ENCODE measurements around the gene RBM3.

RBM3 gene

DNA sequence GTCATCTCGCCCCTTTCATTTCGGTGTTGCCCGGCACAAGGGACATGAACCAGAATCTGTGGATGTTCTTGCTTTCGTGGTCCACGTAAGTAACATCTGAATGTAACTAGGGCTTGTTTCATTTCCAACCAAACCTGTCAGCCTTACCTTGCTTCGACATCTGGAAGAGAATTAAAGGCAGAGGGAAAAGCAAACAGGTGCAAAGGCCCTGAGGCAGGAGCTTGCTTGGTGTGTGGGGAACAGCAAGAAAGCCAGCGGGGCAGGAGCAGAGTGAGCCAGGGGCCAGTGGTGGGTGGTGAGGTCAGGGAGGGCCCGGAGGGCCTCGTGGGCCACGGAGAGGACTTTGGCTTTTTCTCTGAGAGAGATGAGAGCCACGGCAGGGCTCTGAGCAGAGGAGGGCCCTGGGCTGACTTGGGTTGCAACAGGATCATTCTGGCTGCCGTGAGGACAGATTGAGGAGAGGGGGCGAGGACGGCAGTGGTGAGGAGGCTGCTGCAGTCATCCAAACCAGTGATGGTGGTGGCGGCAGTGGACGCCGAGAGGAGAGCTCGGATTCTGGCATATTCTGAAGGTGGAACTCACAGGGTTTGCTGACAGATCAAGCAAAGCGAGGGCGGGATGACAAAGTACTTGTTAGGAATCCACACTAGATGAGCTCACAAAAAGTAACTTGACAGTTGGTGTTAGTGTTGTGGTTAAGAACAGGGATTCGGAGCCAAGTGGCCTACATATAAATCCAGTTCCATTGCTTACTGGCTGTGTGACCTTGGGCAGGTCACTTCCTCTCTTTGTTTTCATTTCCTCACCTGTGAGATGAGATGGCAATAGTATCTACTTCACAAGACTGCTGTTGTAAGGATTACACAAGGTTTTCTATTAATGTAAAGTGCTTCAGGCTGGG lies 16.2 kb downstream of the RBM3 start:
- peak in 1 of 2 experiments; percentile 38 for DNase-seq (ENCODE audit: low read depth in 1 of 2, low spot score in 1 of 2)
- in situ Hi-C loops (cut with HindIII; ENCODE audit: low pct_unique_long_range_greater_than_20kb, low sequenced_read_pairs): no loop called here
- TF ChIP-seq JUND (IDR thresholded peaks at IDR 0.05; ENCODE audit: low read depth): no peak

DNA sequence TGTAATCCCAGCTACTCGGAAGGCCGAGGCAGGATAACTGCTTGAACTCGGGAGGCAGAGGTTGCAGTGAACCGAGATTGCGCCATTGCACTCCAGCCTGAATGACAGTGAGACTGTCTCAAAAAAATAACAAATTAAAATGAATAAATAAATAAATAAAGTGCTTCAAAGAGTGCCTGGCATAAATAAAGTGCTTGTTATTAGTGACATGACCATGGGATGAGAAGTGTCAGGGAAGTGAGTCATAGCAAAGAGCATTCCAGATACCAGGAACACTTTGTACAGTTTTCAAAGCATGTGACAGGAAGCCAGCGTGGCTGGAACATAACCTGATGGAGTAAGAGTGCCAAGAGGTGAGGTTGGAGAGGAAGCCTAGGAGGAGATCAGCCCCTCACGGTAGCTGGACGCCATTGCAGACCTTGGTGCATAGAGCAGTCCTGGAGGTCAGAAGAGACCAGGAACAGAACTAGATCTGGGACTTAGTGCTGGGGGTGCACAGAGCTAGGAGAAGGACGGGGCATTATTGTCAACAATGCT lies 17.0 kb downstream of the RBM3 start:
- no peak for DNase-seq (ENCODE audit: low read depth in 1 of 2, low spot score in 1 of 2)
- in situ Hi-C loops (cut with HindIII; ENCODE audit: low pct_unique_long_range_greater_than_20kb, low sequenced_read_pairs): no loop called here
- TF ChIP-seq JUND (IDR thresholded peaks at IDR 0.05; ENCODE audit: low read depth): no peak

DNA sequence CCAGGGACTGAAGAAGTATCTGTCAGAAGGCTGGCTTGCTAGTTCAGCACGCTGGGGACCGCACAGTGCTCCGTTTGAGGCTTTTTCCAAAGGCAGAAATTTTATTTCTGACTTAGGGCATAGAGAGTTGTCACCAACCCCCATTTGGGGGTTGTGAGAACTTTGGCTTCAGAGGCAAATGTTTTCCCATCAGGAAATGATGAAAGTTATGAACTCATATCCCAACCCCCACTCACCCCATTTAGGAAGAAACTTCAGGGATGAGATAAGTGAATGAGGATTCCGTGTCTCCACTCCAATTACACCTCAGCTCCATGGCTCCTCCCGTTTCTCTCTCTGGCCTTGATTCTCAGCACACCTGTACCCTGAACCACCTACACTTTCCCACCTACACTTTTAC lies 18.7 kb downstream of the RBM3 start:
- DNase-seq (ENCODE audit: low read depth in 1 of 2, low spot score in 1 of 2): no peak
- TF ChIP-seq JUND (IDR thresholded peaks at IDR 0.05; ENCODE audit: low read depth): no peak
- in situ Hi-C loops (cut with HindIII; ENCODE audit: low pct_unique_long_range_greater_than_20kb, low sequenced_read_pairs): no loop called here

DNA sequence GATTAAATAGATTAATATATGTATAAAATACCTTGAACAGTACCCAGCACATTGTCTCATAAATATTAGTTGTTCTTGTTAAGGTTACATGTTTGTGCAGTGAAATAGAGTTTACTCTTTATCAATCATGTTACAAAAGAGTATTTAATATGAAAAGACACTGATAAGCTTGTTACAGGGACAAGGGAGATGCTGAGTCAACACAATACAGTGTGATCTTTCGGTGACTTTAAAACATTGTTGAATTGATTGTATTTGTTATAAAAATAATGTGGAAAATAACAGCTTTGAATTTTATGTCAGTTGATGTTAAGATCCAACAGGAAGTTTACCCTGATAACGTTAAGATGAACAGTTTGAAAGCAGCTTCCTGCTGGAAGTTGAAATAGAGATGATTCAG lies 21.6 kb downstream of the RBM3 start:
- TF ChIP-seq JUND (IDR thresholded peaks at IDR 0.05; ENCODE audit: low read depth): no peak
- in situ Hi-C loops (cut with HindIII; ENCODE audit: low pct_unique_long_range_greater_than_20kb, low sequenced_read_pairs): no loop called here
- no peak for DNase-seq (ENCODE audit: low read depth in 1 of 2, low spot score in 1 of 2)

DNA sequence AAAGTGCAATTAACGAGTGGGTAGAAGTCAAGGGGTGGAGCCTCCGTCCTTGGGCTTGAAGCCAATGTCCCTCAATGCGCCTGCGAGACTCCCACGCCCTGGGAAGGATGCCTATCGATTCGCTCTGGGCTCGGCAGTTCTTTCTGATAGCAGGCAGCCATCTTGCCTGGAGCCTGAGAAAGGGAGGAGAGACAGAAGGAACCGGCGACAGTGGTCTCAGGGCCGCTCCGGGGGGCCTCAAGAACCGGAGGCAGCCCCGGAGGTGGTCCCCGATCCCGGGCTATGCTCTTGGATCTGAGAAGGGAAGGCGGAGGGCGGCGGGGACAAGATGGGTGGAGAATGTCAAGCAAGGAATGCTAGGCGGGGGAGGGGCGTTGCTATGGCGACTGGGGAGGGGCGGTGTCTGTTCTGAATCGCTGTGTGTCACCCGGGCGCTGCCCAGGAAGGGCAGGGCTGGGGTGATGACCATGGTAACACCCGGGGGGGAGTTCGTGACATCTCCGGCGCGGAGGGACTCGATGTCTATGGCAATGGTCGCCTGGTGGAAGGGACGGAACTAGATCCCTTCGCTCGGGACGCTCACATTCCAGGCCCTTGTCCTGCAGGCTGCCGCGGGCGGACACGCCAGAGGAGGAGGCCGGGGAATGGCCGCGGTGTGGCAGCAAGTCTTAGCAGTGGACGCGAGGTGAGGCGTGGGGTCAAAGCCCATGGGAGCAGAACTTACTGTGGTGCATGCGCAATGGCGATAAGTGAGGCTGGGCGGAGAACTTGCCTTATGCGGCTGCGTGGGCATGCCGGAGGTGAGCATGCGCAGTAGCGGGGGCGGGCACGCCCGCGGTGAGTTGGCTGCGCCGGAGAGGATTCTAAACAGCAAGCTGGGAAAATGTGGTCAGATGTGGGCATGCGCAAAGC lies 23.3 kb downstream of the RBM3 start, which contains the start of gene WDR13:
WDR13 (plus strand) TSS at position 140 of the 912 bp plus-strand sequence; CDS start at position 645, 505 bp downstream.
- in situ Hi-C loops (cut with HindIII; ENCODE audit: low pct_unique_long_range_greater_than_20kb, low sequenced_read_pairs): no loop called here

DNA sequence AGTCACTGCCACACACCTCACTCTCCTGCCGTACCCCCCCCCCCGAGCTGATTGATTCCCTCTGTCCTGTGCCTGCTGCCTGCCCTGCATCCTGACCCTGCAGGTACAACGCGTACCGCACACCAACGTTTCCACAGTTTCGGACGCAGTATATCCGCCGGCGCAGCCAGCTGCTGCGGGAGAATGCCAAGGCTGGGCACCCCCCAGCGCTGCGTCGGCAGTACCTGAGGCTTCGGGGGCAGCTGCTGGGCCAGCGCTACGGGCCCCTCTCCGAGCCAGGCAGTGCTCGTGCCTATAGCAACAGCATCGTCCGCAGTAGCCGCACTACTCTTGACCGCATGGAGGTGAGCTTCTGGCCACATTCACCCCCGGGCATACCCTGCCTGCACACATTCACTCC lies 24.3 kb downstream of the RBM3 start:
- in situ Hi-C loops (cut with HindIII; ENCODE audit: low pct_unique_long_range_greater_than_20kb, low sequenced_read_pairs): no loop called here
- TF ChIP-seq JUND (IDR thresholded peaks at IDR 0.05; ENCODE audit: low read depth): no peak

More for the DNA sequence above, 23.3 kb downstream of the RBM3 start, which contains the start of gene WDR13:
- peak; percentile 94 to 96 for DNase-seq (ENCODE audit: low read depth in 1 of 2, low spot score in 1 of 2)
- no peak for TF ChIP-seq JUND (IDR thresholded peaks at IDR 0.05; ENCODE audit: low read depth)

DNA sequence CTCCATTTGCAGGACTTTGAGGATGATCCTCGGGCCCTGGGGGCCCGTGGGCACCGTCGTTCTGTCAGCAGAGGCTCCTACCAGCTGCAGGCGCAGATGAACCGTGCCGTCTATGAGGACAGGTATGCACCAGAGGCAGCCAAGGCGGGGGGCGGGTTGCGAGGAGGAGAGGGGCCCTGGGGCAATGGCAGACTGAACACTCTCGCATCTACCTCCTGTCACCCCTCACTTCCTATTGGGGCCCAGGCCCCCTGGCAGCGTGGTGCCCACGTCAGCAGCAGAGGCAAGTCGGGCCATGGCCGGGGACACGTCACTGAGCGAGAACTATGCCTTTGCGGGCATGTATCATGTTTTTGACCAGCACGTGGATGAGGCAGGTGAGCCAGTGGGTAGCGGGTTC lies 25.1 kb downstream of the RBM3 start:
- in situ Hi-C loops (cut with HindIII; ENCODE audit: low pct_unique_long_range_greater_than_20kb, low sequenced_read_pairs): no loop called here
- DNase-seq (ENCODE audit: low read depth in 1 of 2, low spot score in 1 of 2): no peak
- no peak for TF ChIP-seq JUND (IDR thresholded peaks at IDR 0.05; ENCODE audit: low read depth)

More for the DNA sequence above, 24.3 kb downstream of the RBM3 start:
- DNase-seq (ENCODE audit: low read depth in 1 of 2, low spot score in 1 of 2): no peak

DNA sequence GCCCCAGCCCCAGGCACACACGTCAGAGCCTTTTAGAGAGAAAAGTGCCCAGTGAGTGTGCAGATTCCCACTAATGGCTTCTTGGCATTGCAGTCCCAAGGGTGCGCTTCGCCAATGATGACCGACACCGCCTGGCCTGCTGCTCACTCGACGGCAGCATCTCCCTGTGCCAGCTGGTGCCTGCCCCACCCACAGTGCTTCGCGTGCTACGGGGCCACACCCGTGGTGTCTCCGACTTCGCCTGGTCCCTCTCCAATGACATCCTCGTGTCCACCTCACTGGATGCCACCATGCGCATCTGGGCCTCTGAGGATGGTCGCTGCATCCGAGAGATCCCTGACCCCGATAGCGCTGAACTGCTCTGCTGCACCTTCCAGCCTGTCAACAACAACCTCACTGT lies 25.9 kb downstream of the RBM3 start:
- no peak for DNase-seq (ENCODE audit: low read depth in 1 of 2, low spot score in 1 of 2)
- TF ChIP-seq JUND (IDR thresholded peaks at IDR 0.05; ENCODE audit: low read depth): no peak
- in situ Hi-C loops (cut with HindIII; ENCODE audit: low pct_unique_long_range_greater_than_20kb, low sequenced_read_pairs): no loop called here

DNA sequence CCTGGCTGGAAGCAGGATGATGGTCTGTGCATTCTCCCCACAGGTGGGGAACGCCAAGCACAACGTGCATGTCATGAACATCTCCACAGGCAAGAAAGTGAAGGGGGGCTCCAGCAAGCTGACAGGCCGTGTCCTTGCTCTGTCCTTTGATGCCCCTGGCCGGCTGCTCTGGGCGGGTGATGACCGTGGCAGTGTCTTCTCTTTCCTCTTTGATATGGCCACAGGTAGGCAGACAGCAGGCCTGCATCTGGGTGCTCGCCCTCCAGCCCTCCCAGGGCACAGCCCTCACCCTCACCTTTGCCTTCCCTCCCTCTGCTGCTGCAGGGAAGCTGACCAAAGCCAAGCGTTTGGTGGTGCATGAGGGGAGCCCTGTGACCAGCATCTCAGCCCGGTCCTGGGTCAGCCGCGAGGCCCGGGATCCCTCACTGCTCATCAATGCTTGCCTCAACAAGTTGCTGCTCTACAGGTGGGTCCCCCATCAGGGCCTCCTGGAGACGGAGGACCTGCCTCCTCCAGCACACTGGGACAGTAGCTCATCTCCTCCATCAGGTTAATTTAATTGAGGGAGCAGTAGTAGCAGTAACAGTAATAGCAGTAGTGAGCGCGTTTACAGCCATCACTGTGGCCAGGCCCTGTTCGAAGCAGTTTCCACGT lies 27.6 kb downstream of the RBM3 start:
- no peak for TF ChIP-seq JUND (IDR thresholded peaks at IDR 0.05; ENCODE audit: low read depth)
- in situ Hi-C loops (cut with HindIII; ENCODE audit: low pct_unique_long_range_greater_than_20kb, low sequenced_read_pairs): no loop called here
- no peak for DNase-seq (ENCODE audit: low read depth in 1 of 2, low spot score in 1 of 2)

DNA sequence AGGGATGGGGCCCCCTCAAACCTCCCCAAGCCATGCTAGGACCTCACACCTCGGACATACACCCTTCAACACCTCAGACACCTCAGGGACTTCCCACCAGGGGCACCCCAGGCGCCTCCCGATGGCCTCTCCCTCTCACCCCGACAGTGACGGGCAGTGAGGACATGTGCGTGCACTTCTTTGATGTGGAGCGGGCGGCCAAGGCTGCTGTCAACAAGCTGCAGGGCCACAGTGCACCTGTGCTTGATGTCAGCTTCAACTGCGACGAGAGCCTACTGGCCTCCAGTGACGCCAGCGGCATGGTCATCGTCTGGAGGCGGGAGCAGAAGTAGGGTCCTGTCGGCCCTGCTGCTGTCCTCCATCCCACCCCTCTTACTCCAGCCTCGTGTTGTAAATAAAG lies 30.4 kb downstream of the RBM3 start:
- TF ChIP-seq JUND (IDR thresholded peaks at IDR 0.05; ENCODE audit: low read depth): no peak
- DNase-seq (ENCODE audit: low read depth in 1 of 2, low spot score in 1 of 2): no peak
- in situ Hi-C loops (cut with HindIII; ENCODE audit: low pct_unique_long_range_greater_than_20kb, low sequenced_read_pairs): no loop called here

DNA sequence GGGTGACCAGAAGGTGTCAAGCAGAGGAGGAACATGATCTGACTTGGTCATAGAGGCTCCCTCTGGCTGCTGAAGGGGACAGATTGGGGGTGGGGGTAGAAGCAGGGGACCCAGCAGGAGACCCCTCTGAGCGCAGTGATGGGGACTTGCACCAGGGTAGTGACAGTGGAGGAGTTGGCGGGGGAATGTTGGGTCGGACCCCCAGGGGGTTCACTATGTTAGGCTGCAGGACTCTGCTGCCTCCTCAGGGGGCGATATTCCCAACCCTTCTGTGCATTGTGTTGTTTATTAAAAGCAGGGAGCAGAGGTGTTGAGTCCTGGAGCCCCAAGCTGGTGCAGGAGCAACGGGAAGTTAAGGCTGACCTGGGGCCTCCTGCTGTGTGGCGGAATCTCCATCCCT lies 31.8 kb downstream of the RBM3 start:
- in situ Hi-C loops (cut with HindIII; ENCODE audit: low pct_unique_long_range_greater_than_20kb, low sequenced_read_pairs): no loop called here
- no peak for DNase-seq (ENCODE audit: low read depth in 1 of 2, low spot score in 1 of 2)
- no peak for TF ChIP-seq JUND (IDR thresholded peaks at IDR 0.05; ENCODE audit: low read depth)

DNA sequence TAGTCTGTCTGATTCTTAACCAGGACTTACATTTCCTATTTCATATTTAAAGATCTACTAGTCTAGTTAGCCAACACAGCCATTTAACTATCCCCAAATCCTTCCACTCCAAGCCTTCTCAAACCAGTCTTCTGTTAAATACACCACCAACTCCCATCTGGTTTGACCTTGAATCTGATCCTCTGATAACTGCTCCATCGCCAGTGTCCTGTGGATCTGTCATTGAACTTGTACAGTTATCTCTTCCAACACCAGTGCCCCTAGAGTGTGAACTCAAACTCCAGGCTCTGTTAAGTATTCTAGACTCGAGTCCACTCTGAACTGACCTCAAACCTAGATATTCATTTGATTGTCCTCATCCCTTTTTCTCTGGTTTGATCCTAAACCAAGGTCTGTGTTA lies 37.4 kb downstream of the RBM3 start:
- no peak for DNase-seq (ENCODE audit: low read depth in 1 of 2, low spot score in 1 of 2)
- in situ Hi-C loops (cut with HindIII; ENCODE audit: low pct_unique_long_range_greater_than_20kb, low sequenced_read_pairs): no loop called here
- no peak for TF ChIP-seq JUND (IDR thresholded peaks at IDR 0.05; ENCODE audit: low read depth)

Measured in T47D (cell line).